ENCODE results near the gene CLTCL1.

Gene CLTCL1

GRCh38 chr22:19131685-19132015 lies 159.9 kb downstream of the CLTCL1 start:
- DNase-seq (ENCODE audit: low spot score): no peak

DNA sequence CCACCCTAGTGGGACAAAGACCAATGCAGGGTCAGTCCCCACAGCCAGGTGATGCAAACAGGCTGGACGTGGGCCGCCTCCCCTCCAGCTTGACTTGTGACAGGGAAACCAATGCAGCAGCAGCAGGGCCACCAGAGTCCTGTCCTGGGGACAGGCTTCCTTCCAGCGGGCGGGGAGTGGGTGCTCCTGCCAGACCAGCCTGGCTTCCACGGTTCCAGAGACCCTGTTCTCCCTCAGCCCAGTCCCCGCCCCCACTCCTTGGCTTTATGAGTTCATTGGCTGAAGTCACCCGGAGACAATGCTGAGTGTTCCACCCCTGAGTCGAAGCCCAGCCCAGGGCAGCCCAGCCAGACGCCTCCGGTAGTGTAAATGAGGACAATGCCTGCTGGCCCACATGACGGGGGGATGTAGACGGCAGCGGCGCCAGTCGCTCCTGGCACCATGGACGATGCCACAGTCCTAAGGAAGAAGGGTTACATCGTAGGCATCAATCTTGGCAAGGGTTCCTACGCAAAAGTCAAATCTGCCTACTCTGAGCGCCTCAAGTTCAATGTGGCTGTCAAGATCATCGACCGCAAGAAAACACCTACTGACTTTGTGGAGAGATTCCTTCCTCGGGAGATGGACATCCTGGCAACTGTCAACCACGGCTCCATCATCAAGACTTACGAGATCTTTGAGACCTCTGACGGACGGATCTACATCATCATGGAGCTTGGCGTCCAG lies 160.4 kb downstream of the CLTCL1 start, which contains the start of gene TSSK2:
Gene TSSK2 (plus strand): TSS at position 350 of the 726 bp plus-strand sequence. CDS start 92 bp downstream, at position 442.
- no peak for DNase-seq (ENCODE audit: low spot score)

DNA sequence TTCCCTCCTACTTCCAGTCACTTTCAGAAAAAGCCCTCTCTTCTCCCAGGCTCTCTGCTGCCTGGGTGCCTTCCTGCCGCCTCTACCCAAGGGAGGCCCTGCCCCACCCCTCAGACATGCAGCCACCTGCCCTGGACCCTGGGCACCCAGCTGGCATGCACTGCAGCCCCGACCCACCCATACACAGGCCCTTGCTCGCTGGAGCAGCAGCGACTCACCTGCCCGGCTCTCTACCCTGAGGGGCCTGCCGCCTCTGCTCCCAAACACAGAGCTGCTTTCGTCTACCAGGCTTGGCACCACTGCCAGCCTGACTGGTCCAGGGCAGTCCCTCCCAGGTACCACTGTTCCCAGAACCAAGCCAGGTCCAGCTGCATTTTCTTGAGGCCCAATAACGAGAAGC lies 161.6 kb downstream of the CLTCL1 start:
- DNase-seq (ENCODE audit: low spot score): no peak

Data from COLO829 (cell line).